IPS-NIHi11 (cell line): ENCODE results near the gene MYH14.
A peak's percentile ranks its signal among the peaks of the same experiment; 100 is the strongest.
"Not testable (repeated sequence)": the region's sequence is repeated elsewhere in the genome, so short reads cannot be mapped to it uniquely, and the experiment has no call there.

Experiments
- DNase-seq: peaks from one replicate; pipeline ENCODE4 v3.0.0; 2012; ENCODE audit warnings: mixed read lengths, low spot score

Gene MYH14

GRCh38 chr19:50333235-50333736 is 129.9 kb downstream of the MYH14 start:
- DNase-seq = peak; percentile 79

- DNase-seq = peak; percentile 93
These were observed 130.6 kb downstream of the MYH14 start for GRCh38 chr19:50333737-50334617.

- no peak for DNase-seq
These were observed 131.5 kb downstream of the MYH14 start for GRCh38 chr19:50334741-50335421.

- not testable (repeated sequence) for DNase-seq
These were observed 133.6 kb downstream of the MYH14 start for GRCh38 chr19:50337031-50337430.

- no peak for DNase-seq
These were observed 136.9 kb downstream of the MYH14 start for GRCh38 chr19:50340331-50340730.

GRCh38 chr19:50341091-50341564 is 137.7 kb downstream of the MYH14 start:
- DNase-seq = no peak

GRCh38 chr19:50344661-50345318 is 141.4 kb downstream of the MYH14 start:
- DNase-seq = no peak

- DNase-seq = not testable (repeated sequence)
These were observed 143.7 kb downstream of the MYH14 start for GRCh38 chr19:50347089-50347581.

- no peak for DNase-seq
These were observed 146.0 kb downstream of the MYH14 start for GRCh38 chr19:50349277-50350057.

GRCh38 chr19:50352242-50352641 is 148.8 kb downstream of the MYH14 start:
- DNase-seq = no peak

GRCh38 chr19:50353487-50353880 is 150.1 kb downstream of the MYH14 start:
- DNase-seq = not testable (repeated sequence)

- no peak for DNase-seq
These were observed 153.3 kb downstream of the MYH14 start for GRCh38 chr19:50356691-50357177.

GRCh38 chr19:50357178-50358100 is 154.0 kb downstream of the MYH14 start:
- DNase-seq = peak; percentile 65

GRCh38 chr19:50358483-50359327 is 155.3 kb downstream of the MYH14 start:
- DNase-seq = no peak

- no peak for DNase-seq
These were observed 156.0 kb downstream of the MYH14 start for GRCh38 chr19:50359328-50359818.
